Astrocyte (in vitro differentiated cells and primary cell): Measurements from ENCODE around the gene CCN5. TPM values are rescaled to one million over a fixed set of nuclear protein-coding genes. Genes with fewer than 3 reads are reported as not detected.

ENCODE experiments used
- DNase-seq: peaks from one replicate; pipeline ENCODE4 v3.0.0-alpha.2; 2010; ENCODE audit warnings: low read depth
- FAIRE-seq: peaks from 2 replicates; lab custom pipeline; 2011; peaks lifted over from hg19 to GRCh38; lab: Jason Lieb, UNC
- H2AFZ ChIP-seq: 2 replicates; pipeline ENCODE4 v1.6.0; 2012; ENCODE audit warnings: low read depth, low read length, inconsistent platforms
- H3K27ac ChIP-seq: 2 replicates; pipeline ENCODE4 v1.5.1; 2011; ENCODE audit warnings: low read depth, low read length, inconsistent platforms
- H3K27me3 ChIP-seq: 2 replicates; pipeline ENCODE4 v1.6.0; 2011; ENCODE audit warnings: low read length, inconsistent platforms; ENCODE audit not compliant: insufficient read depth
- H3K36me3 ChIP-seq: 2 replicates; pipeline ENCODE4 v1.5.1; 2011; ENCODE audit warnings: low read length, inconsistent platforms; ENCODE audit not compliant: insufficient read depth
- H3K4me1 ChIP-seq: 2 replicates; pipeline ENCODE4 v1.5.1; 2011; ENCODE audit warnings: low read length, inconsistent platforms; ENCODE audit not compliant: insufficient read depth
- H3K4me2 ChIP-seq: 2 replicates; pipeline ENCODE4 v1.6.0; 2012; ENCODE audit warnings: low read length, inconsistent platforms
- H3K4me3 ChIP-seq: 2 replicates; pipeline ENCODE4 v1.5.1; 2011; ENCODE audit warnings: low read depth, mild to moderate bottlenecking, low read length, inconsistent platforms; ENCODE audit not compliant: insufficient read depth
- H3K79me2 ChIP-seq: 2 replicates; pipeline ENCODE4 v1.6.0; 2012; ENCODE audit warnings: mild to moderate bottlenecking, low read length, inconsistent platforms; ENCODE audit not compliant: insufficient read depth
- H3K9ac ChIP-seq: 2 replicates; pipeline ENCODE4 v1.6.0; 2012; ENCODE audit warnings: mild to moderate bottlenecking, low read length, inconsistent platforms
- H3K9me3 ChIP-seq: 2 replicates; pipeline ENCODE4 v1.5.1; 2012; ENCODE audit warnings: low read depth, mild to moderate bottlenecking, low read length, inconsistent platforms; ENCODE audit not compliant: insufficient read depth
- H4K20me1 ChIP-seq: 2 replicates; pipeline ENCODE4 v1.6.0; 2012; ENCODE audit warnings: low read length, inconsistent platforms; ENCODE audit not compliant: insufficient read depth
- H3K27ac Mint-ChIP-seq: one replicate; pipeline ENCODE4 v1.8.0; 2021; ENCODE audit warnings: mild to moderate bottlenecking, mixed read lengths; ENCODE audit not compliant: unreplicated experiment
- H3K27me3 Mint-ChIP-seq: one replicate; pipeline ENCODE4 v1.8.0; 2021; ENCODE audit warnings: low read depth, mixed read lengths; ENCODE audit not compliant: unreplicated experiment
- H3K36me3 Mint-ChIP-seq: one replicate; pipeline ENCODE4 v1.8.0; 2021; ENCODE audit warnings: low read depth, mixed read lengths; ENCODE audit not compliant: unreplicated experiment
- H3K4me1 Mint-ChIP-seq: one replicate; pipeline ENCODE4 v1.8.0; 2021; ENCODE audit warnings: low read depth, mixed read lengths; ENCODE audit not compliant: unreplicated experiment
- H3K4me3 Mint-ChIP-seq: one replicate; pipeline ENCODE4 v1.8.0; 2021; ENCODE audit warnings: mild to moderate bottlenecking, moderate library complexity, mixed read lengths; ENCODE audit not compliant: unreplicated experiment
- H3K9me3 Mint-ChIP-seq: one replicate; pipeline ENCODE4 v1.8.0; 2021; ENCODE audit warnings: mild to moderate bottlenecking, mixed read lengths; ENCODE audit not compliant: unreplicated experiment
- CTCF ChIP-seq: IDR thresholded peaks from 2 replicates; pipeline ENCODE4 v1.5.1; 2011; ENCODE audit warnings: low read depth, mild to moderate bottlenecking, inconsistent platforms, low read length, moderate library complexity; ENCODE audit not compliant: insufficient read depth
- EZH2 ChIP-seq: IDR thresholded peaks from 2 replicates; pipeline ENCODE4 v1.6.1; 2012; ENCODE audit warnings: mild to moderate bottlenecking, low read length, inconsistent platforms; ENCODE audit not compliant: insufficient read depth
- total RNA-seq: library from RNA; stranded (reverse); gene quantifications from 2 replicates; pipeline ENCODE4 v1.2.1, GENCODE V29; 2021

Gene CCN5
- total RNA-seq, 1 donor from 2014 or later, result not detected

GRCh38 chr20:44709797-44710196, 5.4 kb upstream of the CCN5 start:
- Histone ChIP-seq H3K4me3 (no peak overlapping the region), H3K4me2 (no peak overlapping the region), H3K36me3 (no peaks in the 10 kb centered on the region), H3K9me3 (no peaks in the 10 kb centered on the region), H4K20me1 (peaks cover 15% of the 10 kb centered on the region), H3K9ac (no peak overlapping the region), H3K4me1 (peaks cover 5% of the 10 kb centered on the region), H3K27ac (no peak overlapping the region), H2AFZ (no peak overlapping the region), H3K79me2 (no peaks in the 10 kb centered on the region), H3K27me3 (peaks cover 16% of the 10 kb centered on the region)
- FAIRE-seq (no peak), DNase-seq (no peak)
- Mint-ChIP-seq H3K27me3 (peaks cover 21% of the 10 kb centered on the region), H3K9me3 (no peaks in the 10 kb centered on the region), H3K27ac (no peak overlapping the region), H3K4me3 (no peak overlapping the region), H3K4me1 (peaks cover 6% of the 10 kb centered on the region), H3K36me3 (peaks cover 3% of the 10 kb centered on the region)
- TF ChIP-seq EZH2 (no peak), CTCF (no peak)

- H3K9me3 Mint-ChIP-seq, result no peaks in the 10 kb centered on the region
- H3K4me3 Mint-ChIP-seq, result no peak overlapping the region
- DNase-seq, result no peak
- H3K27ac Mint-ChIP-seq, result no peak overlapping the region
- Histone ChIP-seq H3K79me2 (no peaks in the 10 kb centered on the region), H4K20me1 (peaks cover 12% of the 10 kb centered on the region), H3K9ac (no peak overlapping the region), H2AFZ (no peak overlapping the region), H3K4me2 (no peak overlapping the region), H3K4me1 (peaks cover 7% of the 10 kb centered on the region), H3K36me3 (no peaks in the 10 kb centered on the region), H3K4me3 (no peak overlapping the region), H3K27ac (no peak overlapping the region), H3K9me3 (no peaks in the 10 kb centered on the region), H3K27me3 (peaks cover 15% of the 10 kb centered on the region)
- peaks cover 4% of the 10 kb centered on the region for H3K4me1 Mint-ChIP-seq
- TF ChIP-seq EZH2 (no peak), CTCF (no peak)
- FAIRE-seq, result no peak
- peaks cover 3% of the 10 kb centered on the region for H3K36me3 Mint-ChIP-seq
- peaks cover 21% of the 10 kb centered on the region for H3K27me3 Mint-ChIP-seq
These were observed 3.9 kb upstream of the CCN5 start for GRCh38 chr20:44711237-44711636.

GRCh38 chr20:44714102-44714700, 968 bp upstream of the CCN5 start:
- Histone ChIP-seq H3K4me2 (peak overlapping the region; percentile 64), H3K4me1 (peaks cover 7% of the 10 kb centered on the region), H2AFZ (no peak overlapping the region), H3K4me3 (no peak overlapping the region), H4K20me1 (peaks cover 8% of the 10 kb centered on the region), H3K79me2 (no peaks in the 10 kb centered on the region), H3K9ac (no peak overlapping the region), H3K36me3 (no peaks in the 10 kb centered on the region), H3K27me3 (peaks cover 15% of the 10 kb centered on the region), H3K27ac (no peak overlapping the region), H3K9me3 (no peaks in the 10 kb centered on the region)
- peaks cover 28% of the 10 kb centered on the region for H3K27me3 Mint-ChIP-seq
- FAIRE-seq (no peak), DNase-seq (no peak)
- no peak for TF ChIP-seq CTCF
- no peak for TF ChIP-seq EZH2
- H3K9me3 Mint-ChIP-seq, result no peaks in the 10 kb centered on the region
- H3K4me1 Mint-ChIP-seq, result no peaks in the 10 kb centered on the region
- peaks cover 3% of the 10 kb centered on the region for H3K36me3 Mint-ChIP-seq
- H3K27ac Mint-ChIP-seq, result no peak overlapping the region
- H3K4me3 Mint-ChIP-seq, result no peak overlapping the region
